ENCODE data around the gene SELENOV.

DNA sequence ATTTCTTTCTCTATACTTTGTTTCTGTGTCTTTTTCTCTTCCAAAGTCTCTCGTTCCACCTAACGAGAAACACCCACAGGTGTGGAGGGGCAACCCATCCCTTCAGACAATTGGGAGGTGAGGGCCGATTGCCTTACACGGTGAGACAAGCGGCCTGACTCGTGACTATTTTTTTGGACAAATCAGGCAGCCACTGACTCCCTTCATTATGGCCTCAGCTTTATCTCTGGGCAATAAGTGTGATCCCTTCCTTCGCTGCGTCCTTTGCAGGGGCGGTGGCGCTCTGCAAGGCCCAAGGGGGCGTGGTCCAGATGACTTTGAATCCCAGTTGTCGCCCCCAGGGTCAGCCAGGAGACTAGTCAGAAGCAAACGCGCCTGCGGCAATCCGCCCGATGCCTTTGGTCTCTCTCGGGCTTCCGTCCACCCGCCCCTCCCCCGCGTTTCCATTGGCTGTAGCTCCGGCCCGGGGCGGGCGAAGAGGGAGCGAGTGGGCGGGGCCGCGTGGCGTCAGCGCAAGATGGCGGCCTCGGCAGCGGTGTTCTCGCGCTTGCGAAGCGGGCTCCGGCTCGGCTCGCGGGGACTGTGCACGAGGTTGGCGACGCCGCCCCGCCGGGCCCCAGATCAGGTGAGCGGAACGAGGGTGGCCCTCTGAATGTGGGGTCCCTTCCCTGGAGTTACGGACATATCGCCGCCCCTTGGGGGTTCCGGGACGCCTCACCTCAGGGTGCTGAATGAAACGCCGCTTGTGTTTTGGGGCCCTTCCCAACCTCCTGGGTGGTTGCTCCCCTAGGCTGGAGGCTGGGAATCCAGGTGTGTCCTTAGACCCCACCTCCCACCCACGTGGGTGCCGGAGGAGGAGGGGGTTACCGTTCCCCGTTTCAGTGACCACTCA lies 34.4 kb upstream of the SELENOV start, which contains the start of gene TIMM50:
- TF ChIP-seq EZH2 (IDR thresholded peaks at IDR 0.05; ENCODE audit: insufficient read depth, poor library complexity, severe bottlenecking) (no peak), EZH2phosphoT487 (IDR thresholded peaks at IDR 0.05; ENCODE audit: insufficient read depth, low read depth) (no peak)

Measured in GM23248 (cell line).